SU-DHL-6 (cell line): Measurements from ENCODE around the gene REXO1.

Source experiments
- H2AFZ ChIP-seq: fragments of 200-600 bp; sonication (generic); 2 replicates; pipeline ENCODE4 v1.6.1; 2014; ENCODE audit warnings: low read depth, mild to moderate bottlenecking, moderate library complexity, mixed read lengths, antibody characterized with exemption, low read length; ENCODE audit not compliant: severe bottlenecking
- H3F3A ChIP-seq: fragments of 200-600 bp; shearing (Covaris generic); 2 replicates; pipeline ENCODE4 v1.6.0; 2016; ENCODE audit warnings: antibody characterized with exemption, mild to moderate bottlenecking; ENCODE audit not compliant: insufficient read depth
- H3K27ac ChIP-seq: fragments of 200-600 bp; sonication (generic); 2 replicates; pipeline ENCODE4 v1.5.1; 2016; ENCODE audit warnings: low read depth, mild to moderate bottlenecking, low read length, moderate library complexity, mixed read lengths
- H3K27me3 ChIP-seq: fragments of 200-600 bp; sonication (generic), shearing (Covaris generic); 2 replicates; pipeline ENCODE4 v1.6.0; 2014; ENCODE audit warnings: mild to moderate bottlenecking, low read length
- H3K36me3 ChIP-seq: fragments of 200-600 bp; sonication (generic); 2 replicates; pipeline ENCODE4 v1.6.1; 2014; ENCODE audit warnings: mild to moderate bottlenecking, low read length, mixed read lengths
- H3K4me2 ChIP-seq: fragments of 300-600, 200-600 bp; shearing (Covaris generic), sonication (generic); 2 replicates; pipeline ENCODE4 v1.6.0; 2014; ENCODE audit warnings: low read length, low read depth, mild to moderate bottlenecking; ENCODE audit not compliant: poor library complexity, severe bottlenecking
- H3K4me3 ChIP-seq: fragments of 200-600 bp; sonication (generic); 2 replicates; pipeline ENCODE4 v1.5.1; 2014; ENCODE audit warnings: antibody characterized with exemption, low read length, mild to moderate bottlenecking, mixed read lengths; ENCODE audit not compliant: insufficient read depth, poor library complexity, severe bottlenecking
- H3K79me2 ChIP-seq: fragments of 200-600 bp; sonication (generic); 2 replicates; pipeline ENCODE4 v1.6.1; 2014; ENCODE audit warnings: mild to moderate bottlenecking, low read length, moderate library complexity; ENCODE audit not compliant: insufficient read depth
- H3K9ac ChIP-seq: fragments of 200-600 bp; sonication (generic); 2 replicates; pipeline ENCODE4 v1.7.0; 2014; ENCODE audit warnings: mild to moderate bottlenecking, low read length
- H3K9me2 ChIP-seq: fragments of 200-600 bp; sonication (generic); replicated peaks from 2 replicates; pipeline ENCODE4 v1.6.1; 2014; ENCODE audit warnings: low read length; ENCODE audit not compliant: insufficient read depth
- H3K9me3 ChIP-seq: fragments of 200-600 bp; sonication (generic); 2 replicates; pipeline ENCODE4 v1.6.1; 2014; ENCODE audit warnings: low read length, mixed read lengths; ENCODE audit not compliant: insufficient read depth
- H4K20me1 ChIP-seq: fragments of 200-600 bp; sonication (generic); 2 replicates; pipeline ENCODE4 v1.6.1; 2014; ENCODE audit warnings: low read depth, mild to moderate bottlenecking, antibody characterized with exemption, low read length, moderate library complexity, mixed read lengths
- CTCF ChIP-seq: fragments of 200-600 bp; sonication (generic); IDR thresholded peaks from one replicate; pipeline ENCODE4 v1.5.1; 2017; ENCODE audit warnings: antibody characterized with exemption, mild to moderate bottlenecking, low read length, moderate library complexity; ENCODE audit not compliant: insufficient read depth, poor library complexity, severe bottlenecking
- EZH2phosphoT487 ChIP-seq: fragments of 200-600 bp; sonication (generic), shearing (Covaris generic); conservative IDR thresholded peaks from 2 replicates; pipeline ENCODE4 v1.6.1; 2018; ENCODE audit warnings: mild to moderate bottlenecking, antibody characterized with exemption, low read length, moderate library complexity, mixed read lengths

The REXO1 gene

GRCh38 chr19:1780272-1780958 is 67.9 kb downstream of the REXO1 start:
- no peak overlapping the region for H3K9ac ChIP-seq
- TF ChIP-seq EZH2phosphoT487 (no peak), CTCF (no peak)
- H2AFZ ChIP-seq, result no peak overlapping the region
- H4K20me1 ChIP-seq, result no peaks in the 10 kb centered on the region
- no peak overlapping the region for H3K4me3 ChIP-seq
- H3K79me2 ChIP-seq, result no peaks in the 10 kb centered on the region
- H3K27me3 ChIP-seq, result no peaks in the 10 kb centered on the region
- H3K4me2 ChIP-seq, result no peak overlapping the region
- H3K9me3 ChIP-seq, result no peaks in the 10 kb centered on the region
- no peaks in the 10 kb centered on the region for H3F3A ChIP-seq
- no peaks in the 10 kb centered on the region for H3K9me2 ChIP-seq
- H3K36me3 ChIP-seq, result no peaks in the 10 kb centered on the region
- H3K27ac ChIP-seq, result no peak overlapping the region

- no peaks in the 10 kb centered on the region for H3F3A ChIP-seq
- no peak overlapping the region for H2AFZ ChIP-seq
- no peak overlapping the region for H3K27ac ChIP-seq
- TF ChIP-seq EZH2phosphoT487 (no peak), CTCF (no peak)
- no peaks in the 10 kb centered on the region for H3K79me2 ChIP-seq
- H3K9me2 ChIP-seq, result no peaks in the 10 kb centered on the region
- H3K9ac ChIP-seq, result no peak overlapping the region
- no peak overlapping the region for H3K4me3 ChIP-seq
- no peaks in the 10 kb centered on the region for H4K20me1 ChIP-seq
- H3K27me3 ChIP-seq, result no peaks in the 10 kb centered on the region
- H3K9me3 ChIP-seq, result no peaks in the 10 kb centered on the region
- H3K36me3 ChIP-seq, result no peaks in the 10 kb centered on the region
- H3K4me2 ChIP-seq, result no peak overlapping the region
These were observed 68.7 kb downstream of the REXO1 start for GRCh38 chr19:1779574-1779973.

DNA sequence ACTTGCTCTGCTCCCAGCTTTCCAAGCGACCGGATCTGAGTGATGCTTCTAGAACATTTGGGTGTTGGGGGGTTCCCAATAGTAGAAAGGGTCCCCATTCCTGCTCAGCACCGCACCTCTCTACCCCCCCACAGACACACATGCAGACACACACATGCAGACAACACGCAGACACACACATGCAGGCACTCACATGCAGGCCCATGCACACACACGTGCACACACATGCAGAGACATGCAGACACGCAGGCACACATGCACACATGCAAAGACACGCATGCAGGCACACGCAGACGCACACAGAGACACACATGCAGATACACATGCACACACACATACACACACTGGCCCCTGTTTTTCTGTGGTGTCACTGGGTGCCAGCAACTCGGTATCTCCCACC is 71.1 kb downstream of the REXO1 start:
- no peaks in the 10 kb centered on the region for H3K9me3 ChIP-seq
- no peaks in the 10 kb centered on the region for H3K79me2 ChIP-seq
- H3K9me2 ChIP-seq, result no peaks in the 10 kb centered on the region
- H4K20me1 ChIP-seq, result no peaks in the 10 kb centered on the region
- no peaks in the 10 kb centered on the region for H3F3A ChIP-seq
- H3K36me3 ChIP-seq, result no peaks in the 10 kb centered on the region
- no peak overlapping the region for H2AFZ ChIP-seq
- no peak overlapping the region for H3K4me3 ChIP-seq
- H3K9ac ChIP-seq, result no peak overlapping the region
- no peak for TF ChIP-seq CTCF
- TF ChIP-seq EZH2phosphoT487, result no peak
- H3K27ac ChIP-seq, result no peak overlapping the region
- H3K27me3 ChIP-seq, result no peaks in the 10 kb centered on the region
- H3K4me2 ChIP-seq, result no peak overlapping the region
